Fibroblast of lung (primary cell): Measurements from ENCODE around the gene GNAT3.

Source experiments
- CTCF ChIP-seq, 2 donors: IDR thresholded peaks in 1 of 2; conservative IDR thresholded peaks in 1 of 2; 1 replicate in 1 of 2; 2 replicates in 1 of 2; pipeline ENCODE4 v1.5.1; 2011 to 2012; ENCODE audit warnings: low read length in 2 of 2, control low read depth in 1 of 2, inconsistent platforms in 1 of 2, low read depth in 1 of 2, mild to moderate bottlenecking in 1 of 2
- EZH2 ChIP-seq: IDR thresholded peaks from 2 replicates; pipeline ENCODE4 v1.5.1; 2012; ENCODE audit warnings: low read length, control low read depth, mild to moderate bottlenecking; ENCODE audit errors: missing control alignments

GRCh38 chr7:80414331-80414730 lies 97.5 kb downstream of the GNAT3 start:
- TF ChIP-seq CTCF (conservative IDR thresholded peaks at IDR 0.05 in 1 of 2, IDR thresholded peaks at IDR 0.05 in 1 of 2; ENCODE audit: low read depth in 1 of 2, low read length in 2 of 2) (no peak), EZH2 (no peak)
